Esophagus squamous epithelium (tissue), 4 donors: ENCODE data around the gene NIPBL.

ENCODE experiments used
- CTCF ChIP-seq, 6 experiments: fragments of 450-650 bp in 4 of 6; fragments of 200-600 bp in 2 of 6; sonication (generic) in 2 of 6; IDR thresholded peaks; one replicate each; pipeline ENCODE4 v1.5.1; 2016 to 2019; ENCODE audit warnings: antibody characterized with exemption in 6 of 6, mild to moderate bottlenecking in 4 of 6, moderate library complexity in 4 of 6
- POLR2A ChIP-seq, 4 donors: fragments of 450-650 bp; IDR thresholded peaks; one replicate each; pipeline ENCODE4 v1.6.1; 2017; ENCODE audit warnings: antibody characterized with exemption in 4 of 4, mild to moderate bottlenecking in 4 of 4, moderate library complexity in 3 of 4

- TF ChIP-seq CTCF (IDR thresholded peaks at IDR 0.05), result no peak
- no peak for TF ChIP-seq POLR2A (IDR thresholded peaks at IDR 0.05)
Measured at GRCh38 chr5:36854402-36855140, 22.0 kb upstream of the NIPBL start.
